Measurements from ENCODE around the gene GRM4. TPM values are rescaled to one million over a fixed set of nuclear protein-coding genes. Genes with fewer than 3 reads are reported as not detected.

GRM4 gene
- polyA plus RNA-seq, 1 of the 3 experiments (the other 2 are of a cell fraction): not detected

DNA sequence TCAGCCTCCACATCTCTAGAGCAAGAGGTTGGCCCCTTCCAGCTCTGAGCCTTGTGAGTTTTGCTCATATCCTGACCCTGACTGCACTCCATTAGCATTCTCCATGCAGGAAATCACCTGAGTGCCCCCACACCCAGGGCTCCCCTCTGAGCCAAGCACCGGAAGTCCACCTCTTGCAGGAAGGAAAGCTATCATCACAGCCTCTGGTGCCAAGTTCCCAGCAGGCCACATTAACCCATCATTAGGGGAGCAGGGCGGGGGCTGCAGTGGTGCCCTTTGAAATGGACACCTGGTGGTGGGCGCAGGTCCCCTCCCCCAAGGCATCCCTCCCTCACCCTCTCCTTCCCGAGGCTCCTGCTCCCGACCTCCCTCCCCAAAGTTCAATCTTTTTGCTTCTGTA lies 16.1 kb downstream of the GRM4 start:
- Histone ChIP-seq H2AFZ (ENCODE audit: low read depth) (no peak overlapping the region), H3K9ac (no peak overlapping the region), H3K27me3 (ENCODE audit: insufficient read depth) (0 out of 2 replicates have a peak, but pooled peaks cover 4% of the 10 kb centered on the region), H3K9me2 (no peaks in the 10 kb centered on the region), H3K4me3 (ENCODE audit: low read depth in 2 of 2, low read length in 1 of 2) (no peak overlapping the region), H3K4me1 (ENCODE audit: control insufficient read depth in 1 of 2, insufficient read depth in 2 of 2, low read depth in 1 of 2, low read length in 1 of 2) (no peaks in the 10 kb centered on the region; a peak in 1 of 4 replicates), H3K9me3 (no peaks in the 10 kb centered on the region), H3K79me2 (ENCODE audit: insufficient read depth) (no peaks in the 10 kb centered on the region), H3K36me3 (replicated peaks in 1 of 2; ENCODE audit: control insufficient read depth in 1 of 2, insufficient read depth in 2 of 2, low read length in 1 of 2) (no peaks in the 10 kb centered on the region), H4K20me1 (ENCODE audit: insufficient read depth) (no peaks in the 10 kb centered on the region), H3F3A (replicated peaks; ENCODE audit: insufficient read depth) (no peaks in the 10 kb centered on the region), H3K27ac (ENCODE audit: low read depth in 2 of 2, low read length in 1 of 2) (no peak overlapping the region), H3K4me2 (no peak overlapping the region)
- ChIA-PET POLR2A (no interaction called here), CTCF (interaction anchor here (0.7 to 1.9 kb wide), 2 partner anchors 16 to 25 kb away, joined by 3 to 9 read pairs; partner anchors contain the start of gene GRM4)
- 42% methylated on average over 4 of the region's 5 CpGs for WGBS (ENCODE audit: low lambda C conversion rate)
- no peak for DNase-seq
- TF ChIP-seq YY1 (IDR thresholded peaks at IDR 0.05; ENCODE audit: low read depth) (no peak), ELF1 (IDR thresholded peaks at IDR 0.05) (no peak), NFIC (IDR thresholded peaks at IDR 0.05; ENCODE audit: borderline replicate concordance) (no peak)

GRCh38 chr6:34128045-34128444 lies 17.8 kb downstream of the GRM4 start:
- Histone ChIP-seq H3K79me2 (ENCODE audit: insufficient read depth) (no peaks in the 10 kb centered on the region), H3K27ac (ENCODE audit: low read depth in 2 of 2, low read length in 1 of 2) (no peak overlapping the region), H3K4me1 (ENCODE audit: control insufficient read depth in 1 of 2, insufficient read depth in 2 of 2, low read depth in 1 of 2, low read length in 1 of 2) (no peaks in the 10 kb centered on the region), H3K27me3 (ENCODE audit: insufficient read depth) (peaks cover 13% of the 10 kb centered on the region; the same call in 1 of the 2 replicates), H2AFZ (ENCODE audit: low read depth) (no peak overlapping the region), H3K4me2 (no peak overlapping the region), H3K9ac (no peak overlapping the region), H4K20me1 (ENCODE audit: insufficient read depth) (no peaks in the 10 kb centered on the region), H3K4me3 (ENCODE audit: low read depth in 2 of 2, low read length in 1 of 2) (no peak overlapping the region), H3K9me3 (no peaks in the 10 kb centered on the region), H3F3A (replicated peaks; ENCODE audit: insufficient read depth) (no peaks in the 10 kb centered on the region), H3K36me3 (replicated peaks in 1 of 2; ENCODE audit: control insufficient read depth in 1 of 2, insufficient read depth in 2 of 2, low read length in 1 of 2) (no peaks in the 10 kb centered on the region), H3K9me2 (no peaks in the 10 kb centered on the region)
- POLR2A ChIA-PET: no interaction called here
- DNase-seq: no peak
- 87% methylated on average over 10 of the region's 13 CpGs for WGBS (ENCODE audit: low lambda C conversion rate)
- TF ChIP-seq FOSL2 (IDR thresholded peaks at IDR 0.05; ENCODE audit: borderline replicate concordance, low read depth) (no peak), ELF1 (IDR thresholded peaks at IDR 0.05) (no peak)
- CTCF ChIA-PET: interaction anchor here (0.9 to 1.9 kb wide), 2 partner anchors 27 to 73 kb away, joined by 3 to 9 read pairs; no protein-coding TSS in a partner anchor

DNA sequence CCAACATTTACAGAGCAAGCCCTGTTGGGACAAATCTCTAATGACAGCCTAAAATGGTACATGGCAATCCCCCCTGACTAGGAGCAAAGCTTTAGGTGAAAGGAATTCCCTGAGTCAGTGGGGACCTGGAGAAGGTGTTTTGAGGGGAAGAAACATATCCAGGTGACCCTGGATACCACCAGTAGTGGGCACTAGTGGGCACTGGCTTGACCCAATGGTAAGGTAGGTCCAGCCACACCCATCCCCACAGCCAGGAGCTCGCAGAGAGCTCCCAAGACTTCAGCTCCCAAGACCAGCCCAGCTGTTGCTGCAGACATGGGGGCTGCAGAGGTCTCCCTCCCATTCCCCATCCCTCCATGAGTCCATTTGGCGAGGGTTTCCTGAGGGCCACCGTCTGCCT lies 19.5 kb downstream of the GRM4 start:
- 25% methylated on average over 3 of the region's 3 CpGs for WGBS (ENCODE audit: low lambda C conversion rate)
- no peaks in the 10 kb centered on the region for H3K36me3 ChIP-seq (replicated peaks in 1 of 2; ENCODE audit: control insufficient read depth in 1 of 2, insufficient read depth in 2 of 2, low read length in 1 of 2)
- no peaks in the 10 kb centered on the region for H4K20me1 ChIP-seq (ENCODE audit: insufficient read depth)
- no peak overlapping the region for H2AFZ ChIP-seq (ENCODE audit: low read depth)
- H3K4me1 ChIP-seq (ENCODE audit: control insufficient read depth in 1 of 2, insufficient read depth in 2 of 2, low read depth in 1 of 2, low read length in 1 of 2): peaks cover 0 to 2% of the 10 kb centered on the region in 2 experiments; a peak in 1 of 4 replicates
- H3K4me2 ChIP-seq: no peak overlapping the region
- no peaks in the 10 kb centered on the region for H3K9me3 ChIP-seq
- H3K27ac ChIP-seq (ENCODE audit: low read depth in 2 of 2, low read length in 1 of 2): no peak overlapping the region
- TF ChIP-seq GABPA (IDR thresholded peaks at IDR 0.05; ENCODE audit: low read depth): no peak
- TF ChIP-seq, protein P1, sequence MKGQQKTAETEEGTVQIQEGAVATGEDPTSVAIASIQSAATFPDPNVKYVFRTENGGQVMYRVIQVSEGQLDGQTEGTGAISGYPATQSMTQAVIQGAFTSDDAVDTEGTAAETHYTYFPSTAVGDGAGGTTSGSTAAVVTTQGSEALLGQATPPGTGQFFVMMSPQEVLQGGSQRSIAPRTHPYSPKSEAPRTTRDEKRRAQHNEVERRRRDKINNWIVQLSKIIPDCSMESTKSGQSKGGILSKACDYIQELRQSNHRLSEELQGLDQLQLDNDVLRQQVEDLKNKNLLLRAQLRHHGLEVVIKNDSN (IDR thresholded peaks at IDR 0.05; ENCODE audit: borderline replicate concordance, low read depth): no peak
- no peak for TF ChIP-seq POLR2AphosphoS5 (IDR thresholded peaks at IDR 0.05; ENCODE audit: low read depth, low read length)
- no peak for TF ChIP-seq RXRA (IDR thresholded peaks at IDR 0.05; ENCODE audit: borderline replicate concordance, low read depth)
- TF ChIP-seq SMC3 (IDR thresholded peaks at IDR 0.05; ENCODE audit: low read depth, low read length): no peak
- TF ChIP-seq, protein P2, sequence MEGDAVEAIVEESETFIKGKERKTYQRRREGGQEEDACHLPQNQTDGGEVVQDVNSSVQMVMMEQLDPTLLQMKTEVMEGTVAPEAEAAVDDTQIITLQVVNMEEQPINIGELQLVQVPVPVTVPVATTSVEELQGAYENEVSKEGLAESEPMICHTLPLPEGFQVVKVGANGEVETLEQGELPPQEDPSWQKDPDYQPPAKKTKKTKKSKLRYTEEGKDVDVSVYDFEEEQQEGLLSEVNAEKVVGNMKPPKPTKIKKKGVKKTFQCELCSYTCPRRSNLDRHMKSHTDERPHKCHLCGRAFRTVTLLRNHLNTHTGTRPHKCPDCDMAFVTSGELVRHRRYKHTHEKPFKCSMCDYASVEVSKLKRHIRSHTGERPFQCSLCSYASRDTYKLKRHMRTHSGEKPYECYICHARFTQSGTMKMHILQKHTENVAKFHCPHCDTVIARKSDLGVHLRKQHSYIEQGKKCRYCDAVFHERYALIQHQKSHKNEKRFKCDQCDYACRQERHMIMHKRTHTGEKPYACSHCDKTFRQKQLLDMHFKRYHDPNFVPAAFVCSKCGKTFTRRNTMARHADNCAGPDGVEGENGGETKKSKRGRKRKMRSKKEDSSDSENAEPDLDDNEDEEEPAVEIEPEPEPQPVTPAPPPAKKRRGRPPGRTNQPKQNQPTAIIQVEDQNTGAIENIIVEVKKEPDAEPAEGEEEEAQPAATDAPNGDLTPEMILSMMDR (IDR thresholded peaks at IDR 0.05): no peak
- TF ChIP-seq JUND (IDR thresholded peaks at IDR 0.05): no peak
- TF ChIP-seq, protein P3, sequence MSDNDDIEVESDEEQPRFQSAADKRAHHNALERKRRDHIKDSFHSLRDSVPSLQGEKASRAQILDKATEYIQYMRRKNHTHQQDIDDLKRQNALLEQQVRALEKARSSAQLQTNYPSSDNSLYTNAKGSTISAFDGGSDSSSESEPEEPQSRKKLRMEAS (IDR thresholded peaks at IDR 0.05; ENCODE audit: low read depth): no peak
- CTCF ChIA-PET: interaction anchor here (1.0 to 1.8 kb wide), 6 partner anchors 9 to 356 kb away, joined by 3 to 5 read pairs (median 4); no protein-coding TSS in a partner anchor
- H3F3A ChIP-seq (replicated peaks; ENCODE audit: insufficient read depth): no peaks in the 10 kb centered on the region
- no peak overlapping the region for H3K9ac ChIP-seq
- H3K9me2 ChIP-seq: no peaks in the 10 kb centered on the region
- DNase-seq: no peak
- POLR2A ChIA-PET: interaction anchor here (0.7 kb wide), 1 partner anchor 9 kb away, joined by 3 read pairs; no protein-coding TSS in a partner anchor
- H3K4me3 ChIP-seq (ENCODE audit: low read depth in 2 of 2, low read length in 1 of 2): no peak overlapping the region
- peaks cover 16% of the 10 kb centered on the region; the same call in 1 of the 2 replicates for H3K27me3 ChIP-seq (ENCODE audit: insufficient read depth)
- no peaks in the 10 kb centered on the region for H3K79me2 ChIP-seq (ENCODE audit: insufficient read depth)

Data from SK-N-SH (cell line).